DND-41 (cell line): ENCODE data around the gene ZNF143.

Experiments
- CTCF ChIP-seq: IDR thresholded peaks from 2 replicates; pipeline ENCODE4 v1.5.1; 2012; ENCODE audit warnings: borderline replicate concordance, low read length, moderate library complexity, mild to moderate bottlenecking; ENCODE audit not compliant: poor library complexity, severe bottlenecking; ENCODE audit errors: extremely low read depth
- EZH2 ChIP-seq: IDR thresholded peaks from 3 replicates; pipeline ENCODE4 v1.6.1; 2012; ENCODE audit warnings: borderline replicate concordance, low read depth, mild to moderate bottlenecking, moderate library complexity, low read length, inconsistent platforms; ENCODE audit not compliant: severe bottlenecking

GRCh38 chr11:9479899-9480298 lies 19.1 kb downstream of the ZNF143 start:
- TF ChIP-seq CTCF (no peak), EZH2 (no peak)
